ENCODE measurements around the gene FFAR3.

The FFAR3 gene

DNA sequence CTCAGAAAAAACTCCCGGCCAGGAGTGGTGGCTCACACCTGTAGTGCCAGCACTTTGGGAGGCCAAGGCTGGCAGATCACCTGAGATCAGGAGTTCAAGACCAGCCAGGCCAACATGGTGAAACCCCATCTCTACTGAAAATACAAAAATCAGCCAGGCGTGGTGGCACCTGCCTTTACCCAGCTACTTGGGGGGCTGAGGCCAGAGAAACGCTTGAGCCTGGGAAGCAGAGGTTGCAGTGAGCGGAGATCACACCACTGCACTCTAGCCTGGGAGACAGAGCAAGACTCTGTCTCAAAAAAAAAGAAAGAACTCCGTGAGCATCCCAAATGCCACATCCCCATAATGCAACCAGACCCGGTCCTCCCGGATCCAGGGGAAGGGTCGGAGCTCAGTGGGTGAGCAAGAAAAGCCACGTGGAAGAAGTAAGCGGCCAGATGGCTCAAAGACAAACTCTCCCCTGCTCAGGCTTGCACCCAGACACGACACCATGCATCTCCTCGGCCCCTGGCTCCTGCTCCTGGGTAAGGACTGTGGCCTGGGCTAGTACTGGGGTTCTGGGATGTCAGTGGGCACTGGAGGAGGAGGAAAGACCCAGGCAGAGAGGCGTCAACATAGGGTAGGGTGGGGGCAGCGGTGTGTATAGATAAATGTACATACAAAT lies 26.6 kb upstream of the FFAR3 start:
- no peak for DNase-seq

DNA sequence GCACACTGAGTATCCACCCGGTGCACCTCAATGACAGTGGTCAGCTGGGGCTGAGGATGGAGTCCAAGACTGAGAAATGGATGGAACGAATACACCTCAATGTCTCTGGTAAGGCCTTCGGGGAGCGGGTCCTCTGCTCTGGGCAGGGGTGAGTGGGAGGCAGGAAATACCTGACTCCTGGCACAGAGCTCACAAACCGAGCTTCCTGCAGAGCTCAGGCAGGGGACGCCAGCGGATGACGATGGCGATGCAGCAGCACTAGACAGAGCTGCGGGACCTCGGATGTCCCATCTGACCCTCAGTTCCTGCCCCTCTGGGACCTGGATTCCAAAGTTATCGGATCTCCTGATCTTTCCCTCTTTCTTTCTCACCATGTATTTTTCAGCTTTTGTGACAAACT lies 25.4 kb upstream of the FFAR3 start:
- DNase-seq: no peak

DNA sequence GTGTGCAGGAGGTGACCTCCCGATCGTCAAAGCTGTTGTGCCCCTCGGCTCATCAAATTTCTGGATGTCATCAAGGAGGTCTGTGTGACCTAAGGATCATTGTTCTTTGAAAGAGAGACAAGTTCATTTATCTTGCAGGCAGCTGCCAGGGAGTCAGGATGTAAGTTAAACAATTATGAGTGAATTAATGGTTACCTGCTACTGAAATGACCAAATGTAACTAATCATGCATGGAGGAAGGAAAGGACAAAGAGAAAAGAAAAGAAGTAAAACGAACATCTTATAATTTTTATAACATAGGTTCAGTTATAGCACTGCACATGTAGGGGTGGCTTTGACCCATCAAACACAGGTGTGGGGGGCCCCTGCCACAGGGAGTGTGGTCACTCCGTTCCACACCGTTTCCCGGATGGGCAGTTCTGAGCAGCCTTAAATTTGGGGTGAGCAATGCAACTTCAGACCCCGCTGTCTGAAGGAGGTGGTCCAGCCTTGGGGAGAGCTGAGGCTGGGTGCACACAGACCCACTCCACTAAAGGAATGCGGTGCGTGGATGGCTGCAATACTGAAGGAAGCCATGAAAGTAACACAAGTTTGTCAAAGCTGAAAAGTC lies 24.0 kb upstream of the FFAR3 start:
- no peak for DNase-seq

DNA sequence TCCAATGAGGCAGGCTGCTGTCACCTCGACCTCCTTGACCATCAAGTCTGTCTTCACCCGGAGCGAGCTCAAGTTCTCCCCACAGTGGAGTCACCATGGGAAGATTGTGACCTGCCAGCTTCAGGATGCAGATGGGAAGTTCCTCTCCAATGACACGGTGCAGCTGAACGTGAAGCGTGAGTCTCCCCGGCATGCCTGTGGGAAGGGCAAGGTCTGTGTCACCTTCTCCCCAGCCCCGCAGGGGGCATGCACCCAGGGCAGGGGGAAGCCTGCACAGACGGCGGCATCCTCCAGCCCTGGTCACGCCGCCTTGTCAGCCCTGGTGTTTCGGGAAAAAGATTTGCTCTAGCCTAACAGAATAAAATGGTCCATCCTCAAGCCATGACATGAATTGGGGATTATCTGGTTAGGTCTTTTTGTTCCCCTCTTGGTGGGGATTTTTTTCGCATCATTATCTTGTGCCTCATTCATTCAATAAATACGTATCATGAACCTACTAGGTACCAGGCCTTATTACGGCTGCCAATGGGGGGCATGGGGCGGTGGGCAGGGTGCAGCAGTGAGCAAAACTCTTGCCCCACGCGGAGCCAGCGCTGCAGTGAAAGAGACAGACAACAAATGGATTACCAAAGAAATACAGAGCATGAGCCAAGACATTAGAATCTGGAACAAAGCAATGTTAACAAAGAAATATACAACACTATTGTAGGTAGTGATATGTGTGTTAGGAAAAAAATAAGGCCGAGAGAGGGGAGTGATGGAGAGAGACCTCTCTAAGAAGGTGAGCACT lies 21.9 kb upstream of the FFAR3 start:
- no peak for DNase-seq

DNA sequence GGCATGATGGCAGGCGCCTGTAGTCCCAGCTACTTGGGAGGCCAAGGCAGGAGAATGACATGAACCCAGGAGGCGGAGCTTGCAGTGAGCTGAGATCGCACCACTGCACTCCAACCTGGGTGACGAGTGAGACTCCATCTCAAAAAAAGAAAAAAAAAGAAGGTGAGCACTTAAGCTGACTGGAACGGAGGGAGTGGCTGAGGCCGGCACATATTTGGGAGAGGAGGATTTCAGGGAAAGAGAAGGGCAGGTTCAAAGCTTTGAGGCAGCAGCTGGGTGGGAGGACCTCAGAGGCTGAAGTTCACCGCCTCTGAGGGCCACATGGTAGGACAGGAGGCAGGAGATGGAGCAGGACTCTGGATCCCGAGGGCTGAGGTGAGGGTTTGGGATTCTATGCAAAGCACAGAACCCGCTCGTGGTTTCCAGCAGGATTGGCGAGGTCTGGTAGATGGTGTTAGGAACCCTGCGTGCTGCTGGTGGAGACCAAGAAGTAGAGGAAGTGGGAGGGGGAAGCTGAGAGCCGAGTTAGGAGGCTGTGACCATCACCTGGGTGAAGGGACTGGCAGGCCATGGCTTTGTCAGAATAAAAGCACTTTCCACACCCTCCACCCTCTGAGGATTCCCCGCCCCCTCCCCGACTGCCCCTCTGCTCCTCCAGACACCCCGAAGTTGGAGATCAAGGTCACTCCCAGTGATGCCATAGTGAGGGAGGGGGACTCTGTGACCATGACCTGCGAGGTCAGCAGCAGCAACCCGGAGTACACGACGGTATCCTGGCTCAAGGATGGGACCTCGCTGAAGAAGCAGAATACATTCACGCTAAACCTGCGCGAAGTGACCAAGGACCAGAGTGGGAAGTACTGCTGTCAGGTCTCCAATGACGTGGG lies 20.9 kb upstream of the FFAR3 start:
- DNase-seq: no peak

DNA sequence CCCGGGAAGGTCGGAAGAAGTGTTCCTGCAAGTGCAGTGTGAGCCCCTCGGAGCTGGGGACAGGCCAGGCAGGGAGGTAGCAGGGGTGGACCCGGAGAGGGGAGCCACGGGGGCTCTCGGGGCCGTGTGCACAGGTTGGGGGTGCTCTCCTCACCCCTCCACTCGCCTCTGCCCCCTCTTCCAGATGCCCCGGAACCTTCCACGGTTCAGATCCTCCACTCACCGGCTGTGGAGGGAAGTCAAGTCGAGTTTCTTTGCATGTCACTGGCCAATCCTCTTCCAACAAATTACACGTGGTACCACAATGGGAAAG lies 20.3 kb upstream of the FFAR3 start:
- no peak for DNase-seq

DNA sequence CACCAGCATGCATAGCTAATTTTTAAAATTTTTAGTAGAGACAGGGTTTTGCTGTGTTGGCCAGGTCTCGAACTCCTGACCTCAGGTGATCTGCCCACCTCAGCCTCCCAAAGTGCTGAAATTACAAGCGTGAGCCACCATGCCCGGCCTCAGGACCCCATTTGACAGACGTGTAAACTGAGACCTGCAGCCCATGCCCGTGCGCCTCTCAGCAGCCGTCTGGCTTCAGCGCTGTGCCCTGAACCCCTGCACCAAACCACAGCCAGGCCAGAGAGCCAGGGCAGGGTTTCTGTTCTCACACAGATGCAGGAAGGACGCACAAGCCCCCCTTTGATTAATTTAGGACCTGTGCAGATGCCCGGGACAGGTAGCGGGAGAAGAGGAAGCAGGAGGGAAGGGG lies 17.8 kb upstream of the FFAR3 start:
- no peak for DNase-seq

DNA sequence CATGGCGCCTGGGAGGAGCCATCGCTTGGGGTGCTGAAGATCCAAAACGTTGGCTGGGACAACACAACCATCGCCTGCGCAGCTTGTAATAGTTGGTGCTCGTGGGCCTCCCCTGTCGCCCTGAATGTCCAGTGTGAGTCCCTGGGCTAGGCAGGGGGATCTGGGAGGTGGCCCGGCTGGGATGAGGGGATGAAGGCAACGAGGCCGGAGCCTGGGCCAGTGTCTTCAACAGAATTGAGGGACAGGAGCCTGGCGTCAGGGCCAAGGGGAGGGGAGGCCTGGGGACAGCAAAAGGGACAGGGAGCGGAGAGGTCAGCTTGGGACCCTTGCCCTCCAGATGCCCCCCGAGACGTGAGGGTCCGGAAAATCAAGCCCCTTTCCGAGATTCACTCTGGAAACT lies 17.3 kb upstream of the FFAR3 start:
- DNase-seq: no peak

DNA sequence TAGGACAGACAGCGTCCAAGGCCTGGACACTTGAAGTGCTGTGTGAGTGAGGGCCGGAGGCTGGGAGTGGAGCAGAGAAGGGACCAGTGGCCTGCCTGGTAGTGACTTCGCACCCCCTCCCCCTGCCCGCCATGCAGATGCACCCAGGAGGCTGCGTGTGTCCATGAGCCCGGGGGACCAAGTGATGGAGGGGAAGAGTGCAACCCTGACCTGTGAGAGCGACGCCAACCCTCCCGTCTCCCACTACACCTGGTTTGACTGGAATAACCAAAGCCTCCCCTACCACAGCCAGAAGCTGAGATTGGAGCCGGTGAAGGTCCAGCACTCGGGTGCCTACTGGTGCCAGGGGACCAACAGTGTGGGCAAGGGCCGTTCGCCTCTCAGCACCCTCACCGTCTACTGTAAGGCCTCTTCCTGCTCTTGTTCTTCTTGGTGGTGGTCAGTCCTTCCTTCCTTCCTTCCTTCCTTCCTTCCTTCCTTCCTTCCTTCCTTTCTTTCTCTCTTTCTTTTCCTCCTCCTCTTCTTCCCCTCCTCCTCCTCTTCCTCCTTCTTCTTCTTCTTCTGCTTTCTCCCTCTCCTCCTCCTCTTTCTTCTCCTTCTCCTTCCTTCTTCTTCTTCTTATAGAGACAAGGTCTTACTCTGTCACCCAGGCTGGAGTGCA lies 16.6 kb upstream of the FFAR3 start:
- no peak for DNase-seq

DNA sequence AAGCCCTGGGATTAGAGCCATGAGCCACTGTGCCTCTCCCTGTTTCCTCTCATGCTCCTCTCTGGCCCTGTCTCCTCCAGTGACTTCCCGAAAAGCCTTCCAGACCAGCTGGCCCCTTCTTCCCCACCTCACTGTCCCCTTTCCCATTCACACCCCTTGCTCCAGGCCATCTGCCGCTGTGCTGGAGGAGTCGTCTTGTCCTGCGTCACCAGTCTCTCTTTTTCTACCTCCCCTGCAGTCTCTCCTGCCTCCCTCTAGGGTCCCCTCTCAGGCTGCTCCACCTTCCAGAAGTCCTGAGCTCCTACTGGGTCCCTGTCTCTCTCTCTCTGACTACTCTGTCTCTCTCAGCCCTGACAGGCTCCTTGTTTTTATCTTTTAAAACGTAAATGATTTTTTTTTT lies 15.8 kb upstream of the FFAR3 start:
- no peak for DNase-seq

DNA sequence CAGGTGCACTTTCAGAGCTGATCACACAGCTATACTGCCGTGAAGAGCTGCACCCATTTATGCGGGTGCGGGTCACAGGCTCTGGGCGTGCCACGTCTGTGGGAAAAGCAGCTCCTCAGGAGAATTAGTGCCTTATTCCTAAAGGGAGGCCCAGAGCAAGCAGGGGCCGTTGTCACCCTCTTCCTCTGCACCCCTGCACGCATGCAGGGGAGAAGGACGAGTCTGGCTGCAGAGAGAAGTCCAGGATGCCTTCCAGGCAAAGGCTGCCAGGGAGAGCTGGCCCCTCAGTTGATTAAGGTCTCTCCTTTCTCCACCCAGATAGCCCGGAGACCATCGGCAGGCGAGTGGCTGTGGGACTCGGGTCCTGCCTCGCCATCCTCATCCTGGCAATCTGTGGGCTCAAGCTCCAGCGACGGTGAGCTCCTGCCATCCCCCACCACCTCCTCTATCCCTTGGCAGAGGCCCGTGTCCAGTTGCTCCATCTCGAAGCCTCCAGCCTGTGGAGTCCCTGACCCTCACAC lies 13.7 kb upstream of the FFAR3 start:
- DNase-seq: no peak

DNA sequence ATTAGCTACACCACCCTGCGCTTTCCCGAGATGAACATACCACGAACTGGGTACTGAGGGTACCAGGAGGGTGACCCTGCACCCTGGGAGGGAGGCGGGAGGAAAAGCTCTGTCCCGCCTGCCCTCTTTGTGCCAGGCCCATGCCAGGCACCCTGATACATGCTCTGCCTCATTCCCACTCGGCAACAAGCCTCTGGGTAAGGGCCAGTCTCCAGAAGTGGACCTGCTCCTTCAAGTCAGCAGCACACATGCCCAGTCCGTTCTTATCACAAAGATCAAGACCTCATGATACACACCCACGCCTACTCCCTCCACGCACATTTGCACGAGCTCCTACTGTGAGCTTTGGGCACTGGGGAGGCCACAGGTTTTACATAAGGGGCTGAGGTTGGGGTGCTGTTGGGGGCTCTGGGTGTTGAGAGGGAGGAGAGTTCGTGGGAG lies 12.6 kb upstream of the FFAR3 start:
- DNase-seq: no peak

DNA sequence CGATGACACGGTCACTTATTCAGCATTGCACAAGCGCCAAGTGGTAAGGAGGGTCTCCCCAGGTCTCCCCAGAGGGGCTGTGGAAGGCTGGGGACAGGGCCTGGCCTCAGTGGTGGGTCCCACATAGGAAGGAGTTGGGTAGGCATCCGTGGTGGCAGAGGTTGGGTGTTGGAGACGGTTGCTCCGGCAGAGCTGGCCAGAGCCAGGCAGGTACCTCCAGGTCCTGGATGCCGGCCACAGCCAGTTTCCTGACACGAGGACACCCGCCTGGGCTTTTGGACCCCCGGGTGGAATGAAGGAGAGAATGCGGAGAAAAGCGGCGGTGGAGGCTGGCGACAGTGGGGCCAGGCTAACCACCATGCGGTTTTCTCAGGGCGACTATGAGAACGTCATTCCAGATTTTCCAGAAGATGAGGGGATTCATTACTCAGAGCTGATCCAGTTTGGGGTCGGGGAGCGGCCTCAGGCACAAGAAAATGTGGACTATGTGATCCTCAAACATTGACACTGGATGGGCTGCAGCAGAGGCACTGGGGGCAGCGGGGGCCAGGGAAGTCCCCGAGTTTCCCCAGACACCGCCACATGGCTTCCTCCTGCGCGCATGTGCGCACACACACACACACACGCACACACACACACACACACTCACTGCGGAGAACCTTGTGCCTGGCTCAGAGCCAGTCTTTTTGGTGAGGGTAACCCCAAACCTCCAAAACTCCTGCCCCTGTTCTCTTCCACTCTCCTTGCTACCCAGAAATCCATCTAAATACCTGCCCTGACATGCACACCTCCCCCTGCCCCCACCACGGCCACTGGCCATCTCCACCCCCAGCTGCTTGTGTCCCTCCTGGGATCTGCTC lies 11.8 kb upstream of the FFAR3 start:
- DNase-seq: peak; percentile 82 to 84

DNA sequence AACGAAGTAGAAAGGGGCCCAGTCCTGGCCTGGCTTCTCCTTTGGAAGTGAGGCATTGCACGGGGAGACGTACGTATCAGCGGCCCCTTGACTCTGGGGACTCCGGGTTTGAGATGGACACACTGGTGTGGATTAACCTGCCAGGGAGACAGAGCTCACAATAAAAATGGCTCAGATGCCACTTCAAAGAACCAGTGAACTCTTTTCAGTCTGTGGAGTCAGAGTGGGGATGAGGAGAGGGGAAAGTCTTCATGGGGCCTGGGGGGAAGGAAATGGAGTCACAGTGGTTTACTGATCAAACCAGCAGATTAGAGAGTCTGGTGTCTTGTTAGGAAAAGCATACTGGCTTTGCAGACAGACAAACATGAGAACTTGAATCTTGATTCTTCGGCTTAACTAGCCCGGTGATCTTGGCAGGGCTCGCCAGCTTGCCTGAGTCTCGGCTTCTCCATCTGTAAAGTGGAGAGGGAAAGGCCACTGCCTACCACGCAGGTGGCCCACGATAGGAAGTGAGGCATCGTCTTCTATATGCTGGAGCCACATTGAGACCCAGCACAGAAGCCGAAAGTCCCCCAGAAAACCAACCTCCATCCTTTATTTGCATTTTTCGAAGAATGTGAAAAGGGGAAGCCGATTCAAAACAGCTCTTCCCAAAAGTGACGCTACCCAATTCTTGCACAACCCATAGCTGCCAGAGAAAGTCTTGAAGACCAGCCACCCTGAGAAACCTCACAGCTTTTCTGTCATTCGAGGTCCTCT lies 10.9 kb upstream of the FFAR3 start, which contains the start of gene FFAR1:
Gene FFAR1 (plus strand): TSS at position 732 of the 759 bp plus-strand sequence. CDS start 3,650 bp downstream, outside the sequence.
- peak; percentile 57 to 65 for DNase-seq

DNA sequence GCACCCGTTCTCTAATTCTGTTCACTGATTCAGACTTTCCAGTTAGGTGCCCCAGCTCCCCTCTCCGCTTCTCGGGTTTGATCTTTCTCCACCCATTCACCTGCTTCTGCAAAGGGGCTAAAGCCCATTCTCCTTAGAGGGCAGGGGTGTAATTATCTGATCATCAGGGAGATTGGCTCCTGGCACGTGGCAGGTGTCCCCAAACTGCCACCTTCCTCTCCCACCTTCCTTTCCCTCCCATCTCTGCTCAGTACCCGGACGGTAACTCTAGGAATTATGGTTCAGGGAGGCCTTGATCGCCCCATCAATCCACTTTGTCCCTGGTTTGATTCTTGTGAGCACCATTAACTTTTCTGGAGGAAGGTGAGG lies 10.3 kb upstream of the FFAR3 start:
- no peak for DNase-seq

DNA sequence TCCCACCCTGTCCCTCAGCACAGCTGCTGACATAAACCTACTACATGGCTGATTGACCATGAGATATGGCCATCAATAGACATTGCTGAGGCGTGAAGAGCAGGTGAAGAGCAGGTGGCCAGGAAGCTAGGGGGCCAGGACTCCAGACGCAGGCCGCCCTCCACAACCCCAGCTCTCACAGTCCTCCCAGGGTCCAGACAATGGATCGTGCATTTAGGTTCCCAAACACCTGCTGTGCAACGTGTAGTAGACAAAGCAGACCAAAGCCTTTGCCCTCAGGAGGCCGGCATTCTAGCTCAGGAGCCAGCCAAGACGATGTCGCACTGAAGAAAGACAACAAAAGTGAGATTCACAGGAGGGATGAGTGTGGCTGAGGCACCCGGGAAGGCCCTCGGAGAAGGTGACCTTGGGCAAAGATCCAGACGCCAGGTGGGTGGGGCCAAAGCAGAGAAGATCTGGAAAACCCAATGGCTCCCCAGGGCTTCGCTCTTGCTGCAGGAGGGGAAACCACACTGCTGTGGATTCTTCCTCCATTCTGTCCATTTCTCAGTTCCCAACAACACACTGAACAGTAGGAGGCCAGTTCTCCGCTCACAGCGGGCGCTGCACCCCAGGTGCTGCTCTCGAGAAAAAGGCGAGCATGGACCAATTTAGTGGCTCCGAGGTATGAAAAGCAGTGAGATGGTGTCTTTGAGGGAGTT lies 9.2 kb upstream of the FFAR3 start:
- no peak for DNase-seq

DNA sequence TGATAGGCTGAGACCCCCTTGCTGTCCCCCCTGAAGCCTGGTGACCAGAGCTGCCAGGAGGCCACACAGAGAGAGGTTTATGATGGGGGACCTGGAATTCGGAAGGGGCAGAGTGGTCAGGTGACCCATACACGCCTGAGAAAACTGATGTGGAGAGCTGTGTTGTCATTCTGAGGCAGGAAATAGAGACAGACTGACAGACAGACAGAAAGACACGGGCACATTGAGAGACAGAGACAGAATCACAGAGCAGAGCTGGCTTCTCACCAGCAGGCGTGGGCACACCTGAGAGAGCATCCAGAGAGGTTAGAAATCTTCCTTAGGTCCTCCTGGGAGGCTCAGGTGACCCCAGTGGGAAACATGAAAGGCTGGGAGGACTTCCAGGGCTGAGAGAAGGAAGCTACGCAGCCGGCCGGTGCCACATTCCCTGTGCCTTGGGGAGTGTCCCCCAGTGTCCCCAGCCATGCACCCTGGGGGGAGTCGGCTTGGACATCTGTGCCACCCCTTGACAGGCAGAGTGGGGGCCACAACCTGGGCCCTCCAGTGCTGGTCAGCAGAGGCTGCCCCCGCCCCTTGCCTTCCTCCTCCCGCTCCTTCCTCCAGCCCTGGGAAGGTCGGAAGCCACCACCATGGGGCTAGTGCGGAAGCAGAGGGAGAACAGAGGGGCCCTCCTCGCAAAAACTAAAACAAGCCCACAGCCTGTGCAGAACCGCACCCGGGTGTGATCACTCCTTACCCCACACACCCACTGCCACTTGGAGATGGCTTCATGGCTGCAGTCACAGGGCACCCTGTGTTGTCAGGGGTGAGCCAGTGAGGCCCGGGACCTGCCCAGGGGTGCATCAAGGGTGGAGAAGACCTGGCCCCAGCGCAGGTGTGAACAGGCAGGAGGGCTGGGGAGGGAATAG lies 8.4 kb upstream of the FFAR3 start:
- DNase-seq: no peak

DNA sequence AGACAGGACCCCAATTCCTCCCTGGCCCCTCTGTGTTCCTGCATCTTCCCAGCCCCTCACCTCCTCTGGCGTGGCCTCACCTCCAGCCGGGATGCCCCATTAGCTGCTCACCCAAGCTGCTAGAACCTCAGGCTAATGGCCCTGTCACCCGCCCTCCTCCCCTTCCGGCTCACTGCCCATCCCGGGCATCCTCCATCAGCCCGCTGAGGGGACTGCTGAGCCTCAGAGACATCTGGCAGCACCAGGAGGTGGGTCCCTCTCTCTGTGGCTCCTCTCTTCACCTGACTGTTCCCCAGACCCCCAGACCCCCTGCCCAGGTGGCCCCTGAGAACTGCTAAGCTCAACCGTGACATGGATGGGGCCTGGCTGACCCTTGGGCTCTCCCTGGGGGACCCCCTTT lies 7.7 kb upstream of the FFAR3 start:
- no peak for DNase-seq

Measured in CD4-positive, alpha-beta T cell treated with Interleukin-1 beta for 1 hour (primary cell).